HCT116 (cell line): ENCODE data around the gene TPRG1. TPM values are rescaled to one million over a fixed set of nuclear protein-coding genes. Genes with fewer than 3 reads are reported as not detected.

Experiments used
- ATAC-seq: fragments of 200-7000 bp; cut with Tn5 transposase; 2 replicates; pipeline ENCODE4 v1.9.1; 2020; ENCODE audit warnings: mild to moderate bottlenecking, moderate library complexity
- BruUV-seq: library from RNA; stranded (reverse); fragments of 400-500 nt; replicated peaks from 2 replicates; lab custom pipeline; 2021; lab: Mats Ljungman, UMichigan
- CTCF ChIA-PET: fragments of 300-600 bp; sonication (Branson Sonifier 250); formaldehyde crosslinking; loops from one replicate; lab custom pipeline; 2021; ENCODE audit warnings: antibody characterized with exemption; lab: Charles Lee
- POLR2A ChIA-PET: fragments of 300-600, 350-600 bp; sonication (Branson Sonifier 250); formaldehyde crosslinking; loops from one replicate; lab custom pipeline; 2021; ENCODE audit warnings: antibody characterized with exemption; lab: Charles Lee
- RAD21 ChIA-PET, 2 experiments: fragments of 300-600 bp; sonication (Branson Sonifier 250); formaldehyde crosslinking; loops; one replicate each; lab custom pipeline; 2023; ENCODE audit warnings: low total read pairs in 2 of 2; ENCODE audit not compliant: uncharacterized antibody in 2 of 2, unreplicated experiment in 2 of 2, low non-redundant PET in 1 of 2; lab: Charles Lee
- DNase-seq: peaks from one replicate; pipeline ENCODE4 v3.0.0-alpha.2; 2010; ENCODE audit warnings: low read depth, low spot score
- H2AFZ ChIP-seq: fragments of 200-600 bp; shearing (Covaris generic), sonication (generic); 2 replicates; pipeline ENCODE4 v1.6.1; 2017; ENCODE audit warnings: low read depth, mixed run types, mixed read lengths, antibody characterized with exemption, low read length; ENCODE audit not compliant: poor library complexity, severe bottlenecking
- H3K27ac ChIP-seq: 2 replicates; pipeline ENCODE4 v1.5.1; 2012; ENCODE audit warnings: low read depth, low read length
- H3K27me3 ChIP-seq: fragments of 200-600 bp; sonication (generic); 2 replicates; pipeline ENCODE4 v1.6.1; 2016; ENCODE audit warnings: mixed run types, low read length, mixed read lengths; ENCODE audit not compliant: insufficient read depth
- H3K36me3 ChIP-seq, 2 experiments: fragments of 200-500 bp in 1 of 2; fragments of 200-600 bp in 1 of 2; sonication (Bioruptor generic) in 1 of 2; sonication (generic) in 1 of 2; 2 replicates each; pipeline versions ENCODE4 v1.5.1 to v1.6.1; 2014 to 2016; ENCODE audit warnings: low read length in 2 of 2, inconsistent platforms in 1 of 2, mixed read lengths in 1 of 2, mixed run types in 1 of 2; ENCODE audit not compliant: insufficient read depth in 2 of 2, control insufficient read depth in 1 of 2
- H3K4me1 ChIP-seq, 2 experiments: fragments of 200-600 bp in 1 of 2; sonication (generic) in 1 of 2; 2 replicates each; pipeline versions ENCODE4 v1.5.1 to v1.6.1; 2012 to 2017; ENCODE audit warnings: low read length in 2 of 2, inconsistent platforms in 1 of 2, mild to moderate bottlenecking in 1 of 2, mixed read lengths in 1 of 2, mixed run types in 1 of 2, moderate library complexity in 1 of 2; ENCODE audit not compliant: insufficient read depth in 2 of 2, control insufficient read depth in 1 of 2
- H3K4me2 ChIP-seq: fragments of 200-600 bp; sonication (generic); 2 replicates; pipeline ENCODE4 v1.6.1; 2017; ENCODE audit warnings: mixed run types, low read length, mixed read lengths
- H3K4me3 ChIP-seq, 2 experiments: fragments of 200-600 bp in 1 of 2; sonication (generic) in 1 of 2; replicated peaks in 1 of 2; 2 replicates each; pipeline ENCODE4 v1.5.1; 2011 to 2016; ENCODE audit warnings: low read length in 2 of 2, control low read depth in 1 of 2, low read depth in 1 of 2, mild to moderate bottlenecking in 1 of 2, mixed read lengths in 1 of 2, mixed run types in 1 of 2
- H3K79me2 ChIP-seq: fragments of 200-600 bp; sonication (generic); 2 replicates; pipeline ENCODE4 v1.6.1; 2017; ENCODE audit warnings: mild to moderate bottlenecking, mixed run types, low read length, moderate library complexity, mixed read lengths; ENCODE audit not compliant: insufficient read depth
- H3K9ac ChIP-seq: fragments of 200-600 bp; sonication (generic); 2 replicates; pipeline ENCODE4 v1.6.1; 2016; ENCODE audit warnings: low read length, mixed read lengths
- H3K9me2 ChIP-seq: fragments of 200-600 bp; sonication (generic), shearing (Covaris generic); 2 replicates; pipeline ENCODE4 v1.6.1; 2017; ENCODE audit warnings: mixed run types, mild to moderate bottlenecking, moderate library complexity; ENCODE audit not compliant: insufficient read depth
- H3K9me3 ChIP-seq, 2 experiments: fragments of 200-500 bp in 1 of 2; fragments of 200-600 bp in 1 of 2; sonication (Bioruptor generic) in 1 of 2; sonication (generic) in 1 of 2; 2 replicates each; pipeline ENCODE4 v1.6.1; 2014 to 2017; ENCODE audit warnings: low read length in 2 of 2, mixed read lengths in 2 of 2, inconsistent platforms in 1 of 2, low read depth in 1 of 2, mild to moderate bottlenecking in 1 of 2, mixed run types in 1 of 2, moderate library complexity in 1 of 2; ENCODE audit not compliant: control insufficient read depth in 1 of 2, insufficient read depth in 1 of 2
- H4K20me1 ChIP-seq: fragments of 200-600 bp; sonication (generic), shearing (Covaris generic); 2 replicates; pipeline ENCODE4 v1.6.1; 2017; ENCODE audit warnings: mixed run types, mild to moderate bottlenecking, moderate library complexity; ENCODE audit not compliant: insufficient read depth
- ATF3 ChIP-seq: IDR thresholded peaks from 2 replicates; pipeline ENCODE4 v1.6.1; 2012
- ELF1 ChIP-seq: IDR thresholded peaks from 2 replicates; pipeline ENCODE4 v1.6.1; 2012; ENCODE audit warnings: low read depth, borderline replicate concordance
- JUND ChIP-seq: IDR thresholded peaks from 2 replicates; pipeline ENCODE4 v1.6.1; 2012
- MAX ChIP-seq: IDR thresholded peaks from 2 replicates; pipeline ENCODE4 v1.6.1; 2012
- POLR2A ChIP-seq: IDR thresholded peaks from 2 replicates; pipeline ENCODE4 v1.7.0; 2011; ENCODE audit warnings: borderline replicate concordance; ENCODE audit not compliant: insufficient read depth, insufficient read length; ENCODE audit errors: extremely low read depth
- POLR2AphosphoS5 ChIP-seq: IDR thresholded peaks from 2 replicates; pipeline ENCODE4 v1.6.1; 2011; ENCODE audit warnings: mild to moderate bottlenecking, low read depth, low read length, moderate library complexity
- REST ChIP-seq: IDR thresholded peaks from 2 replicates; pipeline ENCODE4 v1.6.1; 2012; ENCODE audit warnings: low read depth
- SP1 ChIP-seq: IDR thresholded peaks from 2 replicates; pipeline ENCODE4 v1.6.1; 2012; ENCODE audit warnings: low read depth
- SRF ChIP-seq: IDR thresholded peaks from 2 replicates; pipeline ENCODE4 v1.6.1; 2012; ENCODE audit warnings: low read depth
- YY1 ChIP-seq: IDR thresholded peaks from 2 replicates; pipeline ENCODE4 v1.6.1; 2011; ENCODE audit warnings: low read length, low read depth, moderate library complexity, mild to moderate bottlenecking; ENCODE audit not compliant: insufficient replicate concordance; ENCODE audit errors: extremely low read depth
- ZNF274 ChIP-seq: fragments of 200-500 bp; sonication (Bioruptor generic); IDR thresholded peaks from 2 replicates; pipeline ENCODE4 v1.6.1; 2014; ENCODE audit warnings: mild to moderate bottlenecking, low read depth, low read length, inconsistent platforms
- intact Hi-C: fragments of 100-400 bp; cut with micrococcal nuclease; formaldehyde crosslinking; loops from 2 replicates; pipeline ENCODE4 v1.10.0; 2022
- total RNA-seq: library from RNA; stranded (reverse); gene quantifications from one replicate; pipeline ENCODE4 v1.2.1, GENCODE V29; 2021; ENCODE audit not compliant: unreplicated experiment

TPRG1 gene
- total RNA-seq, 1 experiment from 2014 or later = 2.8 TPM

GRCh38 chr3:189360291-189360690 is 188.5 kb downstream of the TPRG1 start (continued):
- TF ChIP-seq REST (no peak), MAX (no peak), JUND (no peak), YY1 (no peak), POLR2A (no peak)
- TF ChIP-seq, all 23 proteins: peak for 0

- TF ChIP-seq ELF1 (no peak), SRF (no peak), POLR2AphosphoS5 (no peak), ZNF274 (no peak), JUND (no peak), ATF3 (no peak), SP1 (no peak), POLR2A (no peak)
- ChIA-PET RAD21 (no interaction called here), POLR2A (no interaction called here), CTCF (no interaction called here)
- ATAC-seq (no peak), DNase-seq (no peak)
- Histone ChIP-seq H2AFZ (no peak overlapping the region), H3K36me3 (no peaks in the 10 kb centered on the region), H3K9ac (no peak overlapping the region), H4K20me1 (no peaks in the 10 kb centered on the region), H3K27me3 (no peaks in the 10 kb centered on the region), H3K4me1 (peaks cover under 1% of the 10 kb centered on the region in 2 experiments; a peak in 3 of 4 replicates), H3K79me2 (no peaks in the 10 kb centered on the region), H3K27ac (no peak overlapping the region), H3K4me3 (no peak overlapping the region), H3K9me2 (no peaks in the 10 kb centered on the region), H3K9me3 (no peaks in the 10 kb centered on the region), H3K4me2 (no peak overlapping the region)
- no TSS peak for BruUV-seq
- intact Hi-C loops = no loop called here
Observed at GRCh38 chr3:189361103-189361835, 189.5 kb downstream of the TPRG1 start.
